ENCODE measurements around the gene GABARAP.

The GABARAP gene

GRCh38 chr17:7241783-7242716 lies at the start of gene GABARAP:
GABARAP (minus strand) TSS chr17:7242449; CDS start chr17:7242330, 119 bp downstream.
- no peak for DNase-seq (ENCODE audit: low read depth)

GRCh38 chr17:7290685-7291084 lies 48.4 kb upstream of the GABARAP start:
- no peak for DNase-seq (ENCODE audit: low read depth)

GRCh38 chr17:7290166-7290565 lies 47.9 kb upstream of the GABARAP start:
- no peak for DNase-seq (ENCODE audit: low read depth)

DNA sequence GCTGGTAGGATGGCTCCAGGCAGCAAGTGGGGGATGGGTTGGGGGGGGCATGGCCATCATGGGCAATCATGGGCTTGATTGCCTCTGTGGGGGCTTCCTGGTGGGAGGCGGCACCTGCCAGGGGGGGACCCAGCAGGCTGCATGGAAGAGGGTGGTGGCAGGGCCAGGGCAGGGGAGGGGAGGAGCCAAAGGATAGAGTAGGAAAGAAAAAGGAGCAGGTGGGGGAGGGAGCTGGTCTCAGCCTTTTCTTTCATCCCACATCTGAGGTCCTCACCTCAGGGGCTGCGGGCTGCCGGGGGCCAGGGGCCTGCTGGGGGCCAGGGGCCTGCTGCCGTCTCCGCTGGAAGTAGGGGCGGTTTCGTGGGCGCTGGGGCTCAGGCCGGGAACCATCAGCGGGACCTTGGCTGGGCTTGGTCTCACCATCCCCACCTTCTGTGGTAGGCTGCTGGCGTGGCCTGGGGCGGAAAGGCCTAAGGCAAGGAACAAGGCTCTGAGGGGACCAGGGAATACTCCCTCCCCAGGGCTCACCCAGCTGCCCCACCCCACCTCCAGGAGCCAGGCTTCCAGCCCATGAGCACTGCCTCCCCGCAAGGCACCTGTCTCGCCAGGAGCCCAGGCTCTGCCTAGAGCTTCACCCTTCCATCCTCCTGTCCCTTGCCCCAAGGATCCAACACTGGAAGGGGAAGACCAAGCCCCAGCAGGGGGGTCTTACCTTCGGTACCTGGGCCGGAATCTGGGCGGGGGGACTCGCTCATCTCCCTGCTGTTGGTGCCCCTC lies 47.2 kb upstream of the GABARAP start:
- no peak for DNase-seq (ENCODE audit: low read depth)

DNA sequence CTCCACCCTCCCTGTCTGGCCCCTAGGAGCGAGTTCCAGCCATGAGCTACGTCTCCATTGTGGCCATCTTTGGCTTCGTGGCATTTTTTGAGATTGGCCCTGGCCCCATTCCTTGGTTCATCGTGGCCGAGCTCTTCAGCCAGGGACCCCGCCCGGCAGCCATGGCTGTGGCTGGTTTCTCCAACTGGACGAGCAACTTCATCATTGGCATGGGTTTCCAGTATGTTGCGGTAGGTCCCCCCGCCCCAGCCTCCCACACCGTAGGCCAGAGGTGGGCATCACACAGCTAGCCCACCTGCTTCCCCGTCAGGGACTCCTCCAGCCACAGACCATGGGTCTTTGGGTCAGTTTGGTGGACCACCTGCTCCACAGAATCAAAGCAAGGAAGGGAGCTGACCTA lies 43.4 kb upstream of the GABARAP start:
- no peak for DNase-seq (ENCODE audit: low read depth)

GRCh38 chr17:7284911-7285310 lies 42.7 kb upstream of the GABARAP start:
- no peak for DNase-seq (ENCODE audit: low read depth)

GRCh38 chr17:7283471-7284216 lies 41.4 kb upstream of the GABARAP start:
- no peak for DNase-seq (ENCODE audit: low read depth)

- DNase-seq (ENCODE audit: low read depth): no peak
Observed at GRCh38 chr17:7282752-7283321, 40.6 kb upstream of the GABARAP start.

DNA sequence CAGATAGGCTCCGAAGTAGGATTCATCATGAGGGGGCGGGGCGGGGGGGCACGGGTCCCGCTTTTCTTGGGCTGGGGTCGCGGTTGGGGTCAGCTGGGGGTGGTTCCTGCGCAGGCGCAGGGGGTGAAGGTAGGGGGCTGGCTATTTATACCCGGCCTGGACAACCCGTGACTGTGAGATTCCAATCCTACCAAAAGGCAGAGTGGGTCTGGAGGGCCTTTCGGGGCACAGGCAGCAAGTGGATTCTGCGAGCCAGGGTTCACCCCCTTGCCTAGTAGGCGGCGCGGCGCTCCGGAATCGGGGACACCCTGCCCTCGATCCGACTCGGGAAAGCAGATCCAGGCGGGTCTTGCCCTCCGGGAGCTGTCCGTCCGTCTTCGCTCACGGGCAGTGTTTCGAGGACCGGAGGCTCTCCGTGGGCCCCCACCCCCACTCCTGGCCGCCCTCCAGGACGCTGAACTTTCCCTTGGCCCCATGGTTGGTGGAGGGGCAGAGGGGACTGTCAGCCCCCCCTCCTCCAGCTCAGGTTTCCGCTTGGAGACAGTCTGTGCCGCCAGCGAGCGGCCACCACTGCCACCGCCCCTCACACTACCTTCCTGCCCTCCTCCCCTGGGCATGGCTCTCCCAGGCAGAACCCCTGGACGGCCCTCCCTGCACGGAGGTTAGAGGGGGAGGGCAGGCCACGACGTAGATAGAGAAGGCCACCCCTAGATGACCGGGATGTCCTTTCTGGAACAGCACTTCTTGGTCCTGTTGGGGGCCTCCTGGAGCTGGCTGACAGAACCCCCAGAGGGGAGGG lies 39.9 kb upstream of the GABARAP start:
- no peak for DNase-seq (ENCODE audit: low read depth)

DNA sequence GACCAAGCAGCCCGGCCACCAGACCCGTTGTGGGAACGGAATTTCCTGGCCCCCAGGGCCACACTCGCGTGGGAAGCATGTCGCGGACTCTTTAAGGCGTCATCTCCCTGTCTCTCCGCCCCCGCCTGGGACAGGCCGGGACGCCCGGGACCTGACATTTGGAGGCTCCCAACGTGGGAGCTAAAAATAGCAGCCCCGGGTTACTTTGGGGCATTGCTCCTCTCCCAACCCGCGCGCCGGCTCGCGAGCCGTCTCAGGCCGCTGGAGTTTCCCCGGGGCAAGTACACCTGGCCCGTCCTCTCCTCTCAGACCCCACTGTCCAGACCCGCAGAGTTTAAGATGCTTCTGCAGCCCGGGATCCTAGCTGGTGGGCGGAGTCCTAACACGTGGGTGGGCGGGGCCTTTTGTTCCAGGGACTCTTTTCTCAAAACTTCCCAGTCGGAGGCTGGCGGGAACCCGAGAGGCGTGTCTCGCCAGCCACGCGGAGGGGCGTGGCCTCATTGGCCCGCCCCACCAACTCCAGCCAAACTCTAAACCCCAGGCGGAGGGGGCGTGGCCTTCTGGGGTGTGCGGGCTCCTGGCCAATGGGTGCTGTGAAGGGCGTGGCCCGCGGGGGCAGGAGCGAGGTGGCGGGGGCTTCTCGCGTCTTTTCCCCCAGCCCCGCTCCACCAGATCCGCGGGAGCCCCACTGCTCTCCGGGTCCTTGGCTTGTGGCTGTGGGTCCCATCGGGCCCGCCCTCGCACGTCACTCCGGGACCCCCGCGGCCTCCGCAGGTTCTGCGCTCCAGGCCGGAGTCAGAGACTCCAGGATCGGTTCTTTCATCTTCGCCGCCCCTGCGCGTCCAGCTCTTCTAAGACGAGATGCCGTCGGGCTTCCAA lies 39.1 kb upstream of the GABARAP start, which contains the start of gene SLC2A4:
Gene SLC2A4, plus strand, starts transcription at position 645 of the 879 bp plus-strand sequence. Its CDS starts 217 bp downstream, at position 862.
- DNase-seq (ENCODE audit: low read depth): peak; percentile 44

DNA sequence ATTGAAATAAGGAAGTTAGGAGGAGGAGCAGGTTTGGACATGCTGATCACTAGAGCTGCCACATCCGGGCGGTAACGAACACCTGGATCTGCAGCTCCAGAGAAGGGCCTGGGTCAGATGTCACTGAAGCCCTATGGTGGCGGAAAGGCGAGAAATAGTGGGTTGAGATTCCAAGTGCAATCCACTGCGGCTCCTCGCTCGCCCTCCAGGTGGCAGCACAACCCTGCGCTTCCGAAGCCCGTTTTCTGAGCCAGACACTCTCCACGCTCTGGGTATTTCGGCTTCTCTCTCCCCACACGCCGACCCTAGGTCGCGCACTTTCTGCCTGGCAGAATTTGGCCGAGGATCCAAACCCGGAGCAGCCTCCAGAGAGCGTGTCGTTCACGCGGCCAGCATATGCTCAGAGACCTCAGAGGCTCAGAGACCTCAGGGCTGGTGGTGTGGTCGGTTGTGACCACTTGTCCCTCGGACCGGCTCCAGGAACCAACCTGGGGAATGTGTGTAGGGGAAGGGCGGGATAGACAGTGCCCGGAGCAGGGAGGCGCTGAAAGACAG lies 38.3 kb upstream of the GABARAP start:
- no peak for DNase-seq (ENCODE audit: low read depth)

GRCh38 chr17:7279448-7279847 lies 37.2 kb upstream of the GABARAP start:
- DNase-seq (ENCODE audit: low read depth): no peak

DNA sequence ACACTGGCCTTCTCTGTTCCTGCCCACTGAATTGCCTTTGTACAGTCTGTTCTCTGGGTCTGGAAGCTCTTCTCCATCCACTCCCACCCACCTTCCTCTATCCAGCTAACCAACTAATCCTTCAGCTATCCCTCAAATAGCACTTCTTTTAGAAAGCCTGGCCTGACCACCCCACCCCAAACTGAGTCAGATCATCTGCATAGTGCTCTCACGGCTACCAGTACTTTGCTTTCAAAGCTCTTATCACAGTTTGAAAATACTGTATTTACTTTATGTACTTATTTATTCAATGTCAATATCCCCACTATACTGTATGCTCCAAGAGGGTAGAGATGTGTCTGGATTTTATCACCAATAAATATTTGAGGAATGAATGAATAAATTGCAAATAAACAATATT lies 24.5 kb upstream of the GABARAP start:
- DNase-seq (ENCODE audit: low read depth): no peak

DNA sequence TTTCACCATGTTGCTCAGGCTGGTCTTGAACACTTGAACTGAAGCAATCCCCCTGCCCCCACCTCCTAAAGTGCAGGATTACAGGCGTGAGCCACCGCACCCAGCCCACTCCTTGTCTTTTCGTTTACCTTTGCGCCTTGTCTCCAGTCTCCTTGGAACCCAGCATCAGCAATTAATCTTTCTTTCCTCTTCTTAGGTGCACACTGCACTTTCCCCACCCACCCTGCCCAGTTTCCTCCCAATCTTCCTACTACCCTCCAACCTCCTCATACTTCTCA lies 21.5 kb upstream of the GABARAP start:
- no peak for DNase-seq (ENCODE audit: low read depth)

- DNase-seq (ENCODE audit: low read depth): no peak
Observed at GRCh38 chr17:7262935-7263800, 20.9 kb upstream of the GABARAP start.

DNA sequence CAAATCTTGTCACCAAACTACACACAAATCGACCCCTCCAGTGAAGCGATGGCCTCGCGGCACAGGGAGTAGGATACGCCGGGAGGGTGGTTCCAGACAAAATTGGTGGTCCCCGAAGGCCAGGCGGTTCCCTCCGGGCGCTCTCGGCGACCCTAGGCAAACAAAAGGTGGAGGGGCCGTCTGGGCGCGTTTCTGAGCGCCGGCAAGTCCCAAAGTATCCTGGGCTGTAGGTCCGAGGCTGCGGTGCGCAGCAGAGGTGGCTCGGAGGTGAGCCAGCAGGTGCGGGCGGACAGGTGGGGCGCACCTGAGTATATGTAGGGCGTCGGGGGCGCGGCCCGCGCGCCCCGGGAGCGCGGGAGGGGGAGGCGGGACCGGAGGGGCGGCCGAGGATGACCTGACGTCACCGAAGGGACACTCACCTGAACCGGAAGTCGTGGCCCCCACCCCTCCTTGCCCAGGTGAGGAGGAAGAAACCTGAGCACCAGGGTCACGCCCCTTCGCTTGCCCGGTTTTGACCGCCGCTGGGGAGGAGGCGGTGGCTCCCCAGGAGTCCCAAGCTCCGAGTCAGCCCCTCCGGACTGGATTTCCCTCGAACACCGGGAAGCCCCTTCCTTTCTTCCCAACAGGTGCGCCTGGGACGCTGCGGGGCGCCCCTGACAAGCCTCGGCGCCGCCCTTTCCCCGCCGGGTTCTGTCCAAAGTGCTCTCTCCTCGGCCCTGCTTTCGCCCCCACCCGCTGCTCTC lies 20.1 kb upstream of the GABARAP start, which contains the start of gene CLDN7:
Gene CLDN7, minus strand, starts transcription at position 287 of the 743 bp plus-strand sequence. CDS start 435 bp downstream, outside the sequence.
- no peak for DNase-seq (ENCODE audit: low read depth)

- DNase-seq (ENCODE audit: low read depth): no peak
Observed at GRCh38 chr17:7261379-7262191, 19.3 kb upstream of the GABARAP start.
